Right ventricle myocardium superior (tissue), 1 donor: ENCODE results near the gene CRYZL1. TPM values are rescaled to one million over a fixed set of nuclear protein-coding genes. Genes with fewer than 3 reads are reported as not detected.

Source experiments
- ATAC-seq: fragments of 200-7000 bp; cut with Tn5 transposase; one replicate; pipeline ENCODE4 v1.9.1; 2020; ENCODE audit warnings: mild to moderate bottlenecking; ENCODE audit not compliant: poor library complexity
- DNase-seq: peaks from one replicate; pipeline ENCODE4 v3.0.0-alpha.2; 2020
- intact Hi-C: fragments of 100-400 bp; cut with DNase I; formaldehyde crosslinking; loops from one replicate; pipeline ENCODE4 v1.11.2; 2022
- total RNA-seq: library from RNA; stranded (reverse); fragmentation: NEBNext Ultra II Directional; extraction: Animal tissue kit (Norgen Biotek cat#: 25700); gene quantifications from one replicate; pipeline ENCODE4 v1.2.1, GENCODE V29; 2021
- donor health status: DM: no; HTN: yes; CAD: no; lungs with severe emphysema.

CRYZL1 gene
- total RNA-seq, 1 donor from 2014 or later: 24.7 TPM

GRCh38 chr21:33550772-33551660 lies 90.5 kb downstream of the CRYZL1 start:
- ATAC-seq (no peak), DNase-seq (no peak)
- intact Hi-C loops: no loop called here

GRCh38 chr21:33549848-33550771 lies 91.4 kb downstream of the CRYZL1 start:
- DNase-seq (no peak), ATAC-seq (peak; percentile 11)
- intact Hi-C loops: no loop called here

GRCh38 chr21:33546086-33546485 lies 95.5 kb downstream of the CRYZL1 start:
- DNase-seq (no peak), ATAC-seq (no peak)
- intact Hi-C loops: no loop called here

GRCh38 chr21:33544451-33545195 lies 96.9 kb downstream of the CRYZL1 start:
- intact Hi-C loops: no loop called here
- ATAC-seq (no peak), DNase-seq (no peak)

GRCh38 chr21:33543505-33544129 lies 97.9 kb downstream of the CRYZL1 start:
- peak; percentile 48 for ATAC-seq
- intact Hi-C loops: no loop called here
- no peak for DNase-seq

GRCh38 chr21:33542640-33543504 lies 98.7 kb downstream of the CRYZL1 start, which contains the start of gene SON:
Gene SON (plus strand): TSS chr21:33543038. CDS start chr21:33543093, 55 bp downstream.
- intact Hi-C loops: no loop called here
- peak; percentile 99 for DNase-seq
- ATAC-seq: peak; percentile 98

- intact Hi-C loops: no loop called here
- ATAC-seq (peak; percentile 91), DNase-seq (peak; percentile 90)
These were observed 99.5 kb downstream of the CRYZL1 start, which contains the start of gene GART for GRCh38 chr21:33541756-33542639. Gene GART (minus strand): TSS chr21:33542117. CDS start chr21:33539315, 2,802 bp downstream.

GRCh38 chr21:33541105-33541711 lies 100.3 kb downstream of the CRYZL1 start:
- DNase-seq (no peak), ATAC-seq (no peak)
- intact Hi-C loops: no loop called here

- DNase-seq (no peak), ATAC-seq (no peak)
- intact Hi-C loops: no loop called here
These were observed 100.8 kb downstream of the CRYZL1 start for GRCh38 chr21:33540711-33541104.

GRCh38 chr21:33539616-33540015 lies 101.9 kb downstream of the CRYZL1 start:
- DNase-seq: no peak
- ATAC-seq: no peak
- intact Hi-C loops: no loop called here

Other genes with a start within 250 kb of the CRYZL1 start
- 34.0 TPM for gene IFNGR2, start 238.3 kb downstream of the CRYZL1 start, total RNA-seq
- 33.9 TPM for gene TMEM50B, start 161.8 kb downstream of the CRYZL1 start, total RNA-seq
- gene DNAJC28, start 150.0 kb downstream of the CRYZL1 start, total RNA-seq: 5.7 TPM
- gene GART, start 99.6 kb downstream of the CRYZL1 start, total RNA-seq: 38.0 TPM
- gene SON, start 98.7 kb downstream of the CRYZL1 start, total RNA-seq: 123 TPM
- 5.1 TPM for gene DONSON, start 53.1 kb downstream of the CRYZL1 start, total RNA-seq
- 41.8 TPM for gene ITSN1, start 760 bp upstream of the CRYZL1 start, total RNA-seq